WTC11 (cell line): ENCODE measurements around the gene FASN. TPM values are rescaled to one million over a fixed set of nuclear protein-coding genes. Genes with fewer than 3 reads are reported as not detected.

Experiments
- ATAC-seq: fragments of 200-7000 bp; cut with Tn5 transposase; 2 replicates; pipeline ENCODE4 v1.10.0; 2021; ENCODE audit warnings: mild to moderate bottlenecking, moderate library complexity
- CTCF ChIA-PET: fragments of 300-600 bp; sonication (Branson Sonifier 250); formaldehyde crosslinking; loops from one replicate; lab custom pipeline; 2021; ENCODE audit warnings: antibody characterized with exemption; lab: Charles Lee
- POLR2A ChIA-PET: fragments of 350-600 bp; sonication (Branson Sonifier 250); formaldehyde crosslinking; loops from one replicate; lab custom pipeline; 2021; ENCODE audit warnings: antibody characterized with exemption; lab: Charles Lee
- DNase-seq: peaks from one replicate; pipeline ENCODE4 v3.0.0; 2021; ENCODE audit warnings: low spot score
- H3K27ac Mint-ChIP-seq: 2 replicates; pipeline ENCODE4 v1.8.0; 2021; ENCODE audit warnings: mixed read lengths
- H3K27me3 Mint-ChIP-seq: 2 replicates; pipeline ENCODE4 v1.8.0; 2021; ENCODE audit warnings: low read depth, mild to moderate bottlenecking, moderate library complexity, mixed read lengths
- H3K36me3 Mint-ChIP-seq: 2 replicates; pipeline ENCODE4 v1.8.0; 2021; ENCODE audit warnings: mixed read lengths
- H3K4me1 Mint-ChIP-seq: 2 replicates; pipeline ENCODE4 v1.8.0; 2022; ENCODE audit warnings: mixed read lengths
- H3K4me3 Mint-ChIP-seq: 2 replicates; pipeline ENCODE4 v1.8.0; 2021; ENCODE audit warnings: mild to moderate bottlenecking, moderate library complexity, mixed read lengths
- H3K9me3 Mint-ChIP-seq: 2 replicates; pipeline ENCODE4 v1.8.0; 2021; ENCODE audit warnings: mixed read lengths
- CREM ChIP-seq: sonication (generic); formaldehyde crosslinking; IDR thresholded peaks from 2 replicates; pipeline ENCODE4 v1.8.1; 2022; ENCODE audit warnings: mild to moderate bottlenecking, missing genetic modification reagents, moderate library complexity
- EMX1 ChIP-seq: fragments of 250-450 bp; sonication (Bioruptor Pico); IDR thresholded peaks from 2 replicates; pipeline ENCODE4 v1.8.0; 2021; ENCODE audit warnings: mild to moderate bottlenecking
- ESRRA ChIP-seq: sonication (generic); formaldehyde crosslinking; IDR thresholded peaks from 2 replicates; pipeline ENCODE4 v1.8.1; 2022; ENCODE audit warnings: mild to moderate bottlenecking, missing genetic modification reagents, borderline replicate concordance
- ETV6 ChIP-seq: sonication (generic); formaldehyde crosslinking; IDR thresholded peaks from 2 replicates; pipeline ENCODE4 v1.8.1; 2022; ENCODE audit warnings: mild to moderate bottlenecking, missing genetic modification reagents
- FOXJ3 ChIP-seq: sonication (generic); formaldehyde crosslinking; IDR thresholded peaks from 2 replicates; pipeline ENCODE4 v1.9.0; 2021; ENCODE audit warnings: missing genetic modification reagents, mild to moderate bottlenecking, borderline replicate concordance
- FOXP1 ChIP-seq: sonication (generic); formaldehyde crosslinking; IDR thresholded peaks from 2 replicates; pipeline ENCODE4 v1.8.0; 2022; ENCODE audit warnings: missing genetic modification reagents, mild to moderate bottlenecking, moderate library complexity, borderline replicate concordance
- HMGA2 ChIP-seq: fragments of 250-450 bp; sonication (Bioruptor Pico); IDR thresholded peaks from 2 replicates; pipeline ENCODE4 v1.4.0; 2021; ENCODE audit warnings: mild to moderate bottlenecking, moderate library complexity
- IRF2 ChIP-seq: sonication (generic); formaldehyde crosslinking; IDR thresholded peaks from 2 replicates; pipeline ENCODE4 v1.8.0; 2022; ENCODE audit warnings: low read depth, missing genetic modification reagents, borderline replicate concordance
- KAT7 ChIP-seq: sonication (generic); formaldehyde crosslinking; IDR thresholded peaks from 2 replicates; pipeline ENCODE4 v1.8.1; 2023; ENCODE audit warnings: missing genetic modification reagents, mild to moderate bottlenecking, borderline replicate concordance
- NFATC4 ChIP-seq: fragments of 250-450 bp; sonication (Bioruptor Pico); IDR thresholded peaks from 2 replicates; pipeline ENCODE4 v1.9.0; 2021; ENCODE audit warnings: mild to moderate bottlenecking
- NFE2L1 ChIP-seq: sonication (generic); formaldehyde crosslinking; IDR thresholded peaks from 2 replicates; pipeline ENCODE4 v1.8.1; 2023; ENCODE audit warnings: missing genetic modification reagents
- NR2C2 ChIP-seq: sonication (generic); formaldehyde crosslinking; IDR thresholded peaks from 2 replicates; pipeline ENCODE4 v1.8.0; 2022; ENCODE audit warnings: mild to moderate bottlenecking, missing genetic modification reagents
- NR3C1 ChIP-seq: sonication (generic); formaldehyde crosslinking; conservative IDR thresholded peaks from 2 replicates; pipeline ENCODE4 v1.8.1; 2023; ENCODE audit warnings: low read depth, mild to moderate bottlenecking, missing genetic modification reagents
- RELA ChIP-seq: sonication (generic); formaldehyde crosslinking; IDR thresholded peaks from 2 replicates; pipeline ENCODE4 v1.8.1; 2022; ENCODE audit warnings: missing genetic modification reagents, mild to moderate bottlenecking, borderline replicate concordance
- TEAD1 ChIP-seq: sonication (generic); formaldehyde crosslinking; IDR thresholded peaks from 2 replicates; pipeline ENCODE4 v1.8.0; 2022; ENCODE audit warnings: mild to moderate bottlenecking, missing genetic modification reagents
- TEAD4 ChIP-seq: sonication (generic); formaldehyde crosslinking; IDR thresholded peaks from 2 replicates; pipeline ENCODE4 v1.8.0; 2022; ENCODE audit warnings: mild to moderate bottlenecking, missing genetic modification reagents
- ZBTB21 ChIP-seq: sonication (generic); formaldehyde crosslinking; IDR thresholded peaks from 2 replicates; pipeline ENCODE4 v1.8.1; 2023; ENCODE audit warnings: mild to moderate bottlenecking, missing genetic modification reagents, borderline replicate concordance
- ZNF671 ChIP-seq: fragments of 250-450 bp; sonication (Bioruptor Pico); IDR thresholded peaks from 2 replicates; pipeline ENCODE4 v1.8.0; 2021; ENCODE audit warnings: mild to moderate bottlenecking
- total RNA-seq: library from RNA; stranded (reverse); gene quantifications from 3 replicates; pipeline ENCODE4 v1.2.3, GENCODE V29; 2021
- TF ChIP-seq, protein P1 (sequence below): sonication (generic); formaldehyde crosslinking; IDR thresholded peaks from 2 replicates; pipeline ENCODE4 v1.8.0; 2022; ENCODE audit warnings: mild to moderate bottlenecking, missing genetic modification reagents
- TF ChIP-seq, protein P2 (sequence below): sonication (generic); formaldehyde crosslinking; IDR thresholded peaks from 2 replicates; pipeline ENCODE4 v1.8.1; 2023; ENCODE audit warnings: mild to moderate bottlenecking, missing genetic modification reagents, moderate library complexity
- TF ChIP-seq, protein P3 (sequence below): sonication (generic); formaldehyde crosslinking; IDR thresholded peaks from 2 replicates; pipeline ENCODE4 v1.8.1; 2022; ENCODE audit warnings: low read depth, mild to moderate bottlenecking, moderate library complexity, missing genetic modification reagents, borderline replicate concordance
- TF ChIP-seq, protein P4 (sequence below): sonication (generic); formaldehyde crosslinking; conservative IDR thresholded peaks from 2 replicates; pipeline ENCODE4 v1.8.1; 2022; ENCODE audit warnings: mild to moderate bottlenecking, missing genetic modification reagents
- TF ChIP-seq, protein P5 (sequence below): fragments of 250-450 bp; sonication (Bioruptor Pico); IDR thresholded peaks from 2 replicates; pipeline ENCODE4 v1.9.0; 2021; ENCODE audit warnings: mild to moderate bottlenecking
- TF ChIP-seq, protein P6 (sequence below): sonication (generic); formaldehyde crosslinking; IDR thresholded peaks from 2 replicates; pipeline ENCODE4 v1.8.0; 2023; ENCODE audit warnings: mild to moderate bottlenecking, missing genetic modification reagents
- TF ChIP-seq, protein P7 (sequence below): fragments of 250-450 bp; sonication (Bioruptor Pico); IDR thresholded peaks from 2 replicates; pipeline ENCODE4 v2.1.2; 2022; ENCODE audit warnings: mild to moderate bottlenecking, moderate library complexity
- TF ChIP-seq, protein P8 (sequence below): fragments of 250-450 bp; sonication (Bioruptor Pico); IDR thresholded peaks from 2 replicates; pipeline ENCODE4 v1.9.0; 2021; ENCODE audit warnings: mild to moderate bottlenecking

Gene FASN
- total RNA-seq, 1 experiment from 2014 or later: 742 TPM

DNA sequence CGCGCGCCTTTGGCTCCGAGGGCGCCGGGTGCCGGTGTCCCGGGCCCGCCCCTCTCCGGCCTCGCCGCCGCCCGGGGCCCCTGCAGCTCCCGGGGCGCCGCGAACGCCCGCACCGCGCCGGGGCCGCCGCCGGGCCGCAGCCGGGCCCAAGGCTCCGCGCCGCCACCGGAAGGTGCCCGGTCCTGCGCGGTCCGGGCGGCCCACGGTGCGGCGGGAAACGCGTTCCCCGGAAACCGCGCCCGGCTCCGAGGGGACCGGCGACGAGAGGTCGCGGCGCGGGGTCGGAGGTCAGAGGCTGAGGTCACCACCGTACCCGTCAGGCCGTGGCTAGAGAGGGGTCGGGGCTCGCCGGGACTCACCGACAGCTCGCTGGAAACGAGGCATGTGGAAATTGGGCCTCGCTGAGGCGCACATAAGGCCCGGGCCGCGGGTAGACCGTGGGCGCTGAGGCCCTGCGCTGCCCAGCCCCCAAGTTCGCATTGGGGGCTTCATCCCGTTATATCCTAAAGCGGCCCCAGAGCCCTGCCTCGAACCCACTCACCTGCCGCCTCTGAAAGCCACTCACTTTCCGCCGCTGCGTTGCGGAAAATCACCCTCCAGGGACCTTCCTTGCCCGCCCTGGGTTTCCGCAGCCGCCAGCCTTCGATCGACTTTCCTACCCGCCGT is 32.3 kb downstream of the FASN start, which contains the start of gene DUS1L:
Gene DUS1L, minus strand, starts transcription at position 167 of the 666 bp plus-strand sequence. CDS start 745 bp downstream, outside the sequence.
- CTCF ChIA-PET: interaction anchor here (1.0 to 3.4 kb wide), 4 partner anchors 11 to 88 kb away, joined by 3 to 9 read pairs (median 6); no protein-coding TSS in a partner anchor
- peaks cover 2% of the 10 kb centered on the region; the same call in 1 of the 2 replicates for H3K27me3 Mint-ChIP-seq
- H3K4me3 Mint-ChIP-seq: peak within 1 kb of the TSS; percentile 74
- H3K27ac Mint-ChIP-seq: no peak within 1 kb of the TSS
- 0 out of 2 replicates have a peak, but pooled peaks cover 2% of the 10 kb centered on the region for H3K4me1 Mint-ChIP-seq
- POLR2A ChIA-PET: no interaction called here
- H3K9me3 Mint-ChIP-seq: no peaks in the 10 kb centered on the region
- no peaks in the 10 kb centered on the region for H3K36me3 Mint-ChIP-seq
- ATAC-seq: peak; percentile 78
- DNase-seq: peak; percentile 60
- TF ChIP-seq FOXP1: peak; percentile 87; the same call in 1 of the 2 replicates
- TF ChIP-seq CREM (CRISPR knock-in tag): peak; percentile 56; the same call in 1 of the 2 replicates
- TF ChIP-seq TEAD1 (CRISPR knock-in tag): no peak
- no peak for TF ChIP-seq NFATC4
- peak; percentile 98 for TF ChIP-seq NR2C2 (CRISPR knock-in tag)
- TF ChIP-seq, protein P1, sequence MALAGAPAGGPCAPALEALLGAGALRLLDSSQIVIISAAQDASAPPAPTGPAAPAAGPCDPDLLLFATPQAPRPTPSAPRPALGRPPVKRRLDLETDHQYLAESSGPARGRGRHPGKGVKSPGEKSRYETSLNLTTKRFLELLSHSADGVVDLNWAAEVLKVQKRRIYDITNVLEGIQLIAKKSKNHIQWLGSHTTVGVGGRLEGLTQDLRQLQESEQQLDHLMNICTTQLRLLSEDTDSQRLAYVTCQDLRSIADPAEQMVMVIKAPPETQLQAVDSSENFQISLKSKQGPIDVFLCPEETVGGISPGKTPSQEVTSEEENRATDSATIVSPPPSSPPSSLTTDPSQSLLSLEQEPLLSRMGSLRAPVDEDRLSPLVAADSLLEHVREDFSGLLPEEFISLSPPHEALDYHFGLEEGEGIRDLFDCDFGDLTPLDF: no peak
- TF ChIP-seq TEAD4 (CRISPR knock-in tag): no peak
- 0 out of 2 replicates have a peak, but pooled peaks have one; percentile 92 for TF ChIP-seq KAT7 (CRISPR knock-in tag)
- TF ChIP-seq, protein P2, sequence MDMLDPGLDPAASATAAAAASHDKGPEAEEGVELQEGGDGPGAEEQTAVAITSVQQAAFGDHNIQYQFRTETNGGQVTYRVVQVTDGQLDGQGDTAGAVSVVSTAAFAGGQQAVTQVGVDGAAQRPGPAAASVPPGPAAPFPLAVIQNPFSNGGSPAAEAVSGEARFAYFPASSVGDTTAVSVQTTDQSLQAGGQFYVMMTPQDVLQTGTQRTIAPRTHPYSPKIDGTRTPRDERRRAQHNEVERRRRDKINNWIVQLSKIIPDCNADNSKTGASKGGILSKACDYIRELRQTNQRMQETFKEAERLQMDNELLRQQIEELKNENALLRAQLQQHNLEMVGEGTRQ: peak; percentile 31; the same call in 1 of the 2 replicates
- no peak for TF ChIP-seq EMX1 (CRISPR knock-in tag)
- no peak for TF ChIP-seq ZBTB21 (CRISPR knock-in tag)
- TF ChIP-seq, protein P3, sequence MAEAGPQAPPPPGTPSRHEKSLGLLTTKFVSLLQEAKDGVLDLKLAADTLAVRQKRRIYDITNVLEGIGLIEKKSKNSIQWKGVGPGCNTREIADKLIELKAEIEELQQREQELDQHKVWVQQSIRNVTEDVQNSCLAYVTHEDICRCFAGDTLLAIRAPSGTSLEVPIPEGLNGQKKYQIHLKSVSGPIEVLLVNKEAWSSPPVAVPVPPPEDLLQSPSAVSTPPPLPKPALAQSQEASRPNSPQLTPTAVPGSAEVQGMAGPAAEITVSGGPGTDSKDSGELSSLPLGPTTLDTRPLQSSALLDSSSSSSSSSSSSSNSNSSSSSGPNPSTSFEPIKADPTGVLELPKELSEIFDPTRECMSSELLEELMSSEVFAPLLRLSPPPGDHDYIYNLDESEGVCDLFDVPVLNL: 0 out of 2 replicates have a peak, but pooled peaks have one; percentile 43
- TF ChIP-seq, protein P4, sequence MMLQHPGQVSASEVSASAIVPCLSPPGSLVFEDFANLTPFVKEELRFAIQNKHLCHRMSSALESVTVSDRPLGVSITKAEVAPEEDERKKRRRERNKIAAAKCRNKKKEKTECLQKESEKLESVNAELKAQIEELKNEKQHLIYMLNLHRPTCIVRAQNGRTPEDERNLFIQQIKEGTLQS: no peak
- TF ChIP-seq, protein P5, sequence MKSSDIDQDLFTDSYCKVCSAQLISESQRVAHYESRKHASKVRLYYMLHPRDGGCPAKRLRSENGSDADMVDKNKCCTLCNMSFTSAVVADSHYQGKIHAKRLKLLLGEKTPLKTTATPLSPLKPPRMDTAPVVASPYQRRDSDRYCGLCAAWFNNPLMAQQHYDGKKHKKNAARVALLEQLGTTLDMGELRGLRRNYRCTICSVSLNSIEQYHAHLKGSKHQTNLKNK (CRISPR knock-in tag): no peak
- no peak for TF ChIP-seq ZNF671 (CRISPR knock-in tag)
- no peak for TF ChIP-seq RELA
- TF ChIP-seq NFE2L1 (CRISPR knock-in tag): no peak
- TF ChIP-seq ETV6 (CRISPR knock-in tag): peak; percentile 56; the same call in 1 of the 2 replicates
- peak; percentile 84; the same call in 1 of the 2 replicates for TF ChIP-seq ESRRA (CRISPR knock-in tag)
- no peak for TF ChIP-seq FOXJ3 (CRISPR knock-in tag)
- TF ChIP-seq, protein P6, sequence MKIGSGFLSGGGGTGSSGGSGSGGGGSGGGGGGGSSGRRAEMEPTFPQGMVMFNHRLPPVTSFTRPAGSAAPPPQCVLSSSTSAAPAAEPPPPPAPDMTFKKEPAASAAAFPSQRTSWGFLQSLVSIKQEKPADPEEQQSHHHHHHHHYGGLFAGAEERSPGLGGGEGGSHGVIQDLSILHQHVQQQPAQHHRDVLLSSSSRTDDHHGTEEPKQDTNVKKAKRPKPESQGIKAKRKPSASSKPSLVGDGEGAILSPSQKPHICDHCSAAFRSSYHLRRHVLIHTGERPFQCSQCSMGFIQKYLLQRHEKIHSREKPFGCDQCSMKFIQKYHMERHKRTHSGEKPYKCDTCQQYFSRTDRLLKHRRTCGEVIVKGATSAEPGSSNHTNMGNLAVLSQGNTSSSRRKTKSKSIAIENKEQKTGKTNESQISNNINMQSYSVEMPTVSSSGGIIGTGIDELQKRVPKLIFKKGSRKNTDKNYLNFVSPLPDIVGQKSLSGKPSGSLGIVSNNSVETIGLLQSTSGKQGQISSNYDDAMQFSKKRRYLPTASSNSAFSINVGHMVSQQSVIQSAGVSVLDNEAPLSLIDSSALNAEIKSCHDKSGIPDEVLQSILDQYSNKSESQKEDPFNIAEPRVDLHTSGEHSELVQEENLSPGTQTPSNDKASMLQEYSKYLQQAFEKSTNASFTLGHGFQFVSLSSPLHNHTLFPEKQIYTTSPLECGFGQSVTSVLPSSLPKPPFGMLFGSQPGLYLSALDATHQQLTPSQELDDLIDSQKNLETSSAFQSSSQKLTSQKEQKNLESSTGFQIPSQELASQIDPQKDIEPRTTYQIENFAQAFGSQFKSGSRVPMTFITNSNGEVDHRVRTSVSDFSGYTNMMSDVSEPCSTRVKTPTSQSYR (CRISPR knock-in tag): 0 out of 2 replicates have a peak, but pooled peaks have one; percentile 23
- TF ChIP-seq HMGA2 (CRISPR knock-in tag): no peak
- TF ChIP-seq IRF2 (CRISPR knock-in tag): no peak
- TF ChIP-seq, protein P7, sequence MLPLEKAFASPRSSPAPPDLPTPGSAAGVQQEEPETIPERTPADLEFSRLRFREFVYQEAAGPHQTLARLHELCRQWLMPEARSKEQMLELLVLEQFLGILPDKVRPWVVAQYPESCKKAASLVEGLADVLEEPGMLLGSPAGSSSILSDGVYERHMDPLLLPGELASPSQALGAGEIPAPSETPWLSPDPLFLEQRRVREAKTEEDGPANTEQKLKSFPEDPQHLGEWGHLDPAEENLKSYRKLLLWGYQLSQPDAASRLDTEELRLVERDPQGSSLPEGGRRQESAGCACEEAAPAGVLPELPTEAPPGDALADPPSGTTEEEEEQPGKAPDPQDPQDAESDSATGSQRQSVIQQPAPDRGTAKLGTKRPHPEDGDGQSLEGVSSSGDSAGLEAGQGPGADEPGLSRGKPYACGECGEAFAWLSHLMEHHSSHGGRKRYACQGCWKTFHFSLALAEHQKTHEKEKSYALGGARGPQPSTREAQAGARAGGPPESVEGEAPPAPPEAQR: no peak
- no peak for TF ChIP-seq NR3C1 (CRISPR knock-in tag)
- TF ChIP-seq, protein P8, sequence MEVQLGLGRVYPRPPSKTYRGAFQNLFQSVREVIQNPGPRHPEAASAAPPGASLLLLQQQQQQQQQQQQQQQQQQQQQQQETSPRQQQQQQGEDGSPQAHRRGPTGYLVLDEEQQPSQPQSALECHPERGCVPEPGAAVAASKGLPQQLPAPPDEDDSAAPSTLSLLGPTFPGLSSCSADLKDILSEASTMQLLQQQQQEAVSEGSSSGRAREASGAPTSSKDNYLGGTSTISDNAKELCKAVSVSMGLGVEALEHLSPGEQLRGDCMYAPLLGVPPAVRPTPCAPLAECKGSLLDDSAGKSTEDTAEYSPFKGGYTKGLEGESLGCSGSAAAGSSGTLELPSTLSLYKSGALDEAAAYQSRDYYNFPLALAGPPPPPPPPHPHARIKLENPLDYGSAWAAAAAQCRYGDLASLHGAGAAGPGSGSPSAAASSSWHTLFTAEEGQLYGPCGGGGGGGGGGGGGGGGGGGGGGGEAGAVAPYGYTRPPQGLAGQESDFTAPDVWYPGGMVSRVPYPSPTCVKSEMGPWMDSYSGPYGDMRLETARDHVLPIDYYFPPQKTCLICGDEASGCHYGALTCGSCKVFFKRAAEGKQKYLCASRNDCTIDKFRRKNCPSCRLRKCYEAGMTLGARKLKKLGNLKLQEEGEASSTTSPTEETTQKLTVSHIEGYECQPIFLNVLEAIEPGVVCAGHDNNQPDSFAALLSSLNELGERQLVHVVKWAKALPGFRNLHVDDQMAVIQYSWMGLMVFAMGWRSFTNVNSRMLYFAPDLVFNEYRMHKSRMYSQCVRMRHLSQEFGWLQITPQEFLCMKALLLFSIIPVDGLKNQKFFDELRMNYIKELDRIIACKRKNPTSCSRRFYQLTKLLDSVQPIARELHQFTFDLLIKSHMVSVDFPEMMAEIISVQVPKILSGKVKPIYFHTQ (CRISPR knock-in tag): no peak
